ENCODE measurements around the gene GTF3A. TPM values are rescaled to one million over a fixed set of nuclear protein-coding genes. Genes with fewer than 3 reads are reported as not detected.

Gene GTF3A
- total RNA-seq, 1 donor from 2014 or later = 75.9 TPM

DNA sequence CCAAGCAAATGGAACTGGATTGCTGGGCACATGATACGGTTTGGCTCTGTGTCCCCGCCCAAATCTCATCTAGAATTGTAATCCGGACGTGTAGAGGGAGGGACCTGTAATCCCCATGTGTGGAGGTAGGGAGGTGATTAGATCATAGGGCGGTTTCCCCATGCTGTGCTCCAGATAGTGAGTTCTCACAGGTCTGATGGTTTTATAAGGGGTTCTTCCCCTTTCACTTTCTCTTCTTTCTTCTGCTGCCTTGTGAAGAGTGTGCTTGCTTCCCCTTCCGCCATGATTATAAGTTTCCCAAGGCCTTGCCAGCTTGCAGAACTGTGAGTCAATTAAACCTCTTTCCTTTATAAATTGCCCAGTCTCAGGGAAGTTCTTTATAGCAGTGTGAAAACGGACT, 58.6 kb downstream of the GTF3A start:
- H3K4me3 Mint-ChIP-seq (ENCODE audit: low read depth) = no peak overlapping the region
- no peaks in the 10 kb centered on the region for H3K9me3 Mint-ChIP-seq (ENCODE audit: low read depth)
- no peak for DNase-seq (ENCODE audit: low spot score, unreplicated experiment)
- TF ChIP-seq, protein P1, sequence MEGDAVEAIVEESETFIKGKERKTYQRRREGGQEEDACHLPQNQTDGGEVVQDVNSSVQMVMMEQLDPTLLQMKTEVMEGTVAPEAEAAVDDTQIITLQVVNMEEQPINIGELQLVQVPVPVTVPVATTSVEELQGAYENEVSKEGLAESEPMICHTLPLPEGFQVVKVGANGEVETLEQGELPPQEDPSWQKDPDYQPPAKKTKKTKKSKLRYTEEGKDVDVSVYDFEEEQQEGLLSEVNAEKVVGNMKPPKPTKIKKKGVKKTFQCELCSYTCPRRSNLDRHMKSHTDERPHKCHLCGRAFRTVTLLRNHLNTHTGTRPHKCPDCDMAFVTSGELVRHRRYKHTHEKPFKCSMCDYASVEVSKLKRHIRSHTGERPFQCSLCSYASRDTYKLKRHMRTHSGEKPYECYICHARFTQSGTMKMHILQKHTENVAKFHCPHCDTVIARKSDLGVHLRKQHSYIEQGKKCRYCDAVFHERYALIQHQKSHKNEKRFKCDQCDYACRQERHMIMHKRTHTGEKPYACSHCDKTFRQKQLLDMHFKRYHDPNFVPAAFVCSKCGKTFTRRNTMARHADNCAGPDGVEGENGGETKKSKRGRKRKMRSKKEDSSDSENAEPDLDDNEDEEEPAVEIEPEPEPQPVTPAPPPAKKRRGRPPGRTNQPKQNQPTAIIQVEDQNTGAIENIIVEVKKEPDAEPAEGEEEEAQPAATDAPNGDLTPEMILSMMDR (IDR thresholded peaks at IDR 0.05; ENCODE audit: unreplicated experiment) = no peak
- H3K27me3 Mint-ChIP-seq = peaks cover 33% of the 10 kb centered on the region
- no peaks in the 10 kb centered on the region for H3K36me3 Mint-ChIP-seq (ENCODE audit: insufficient read depth)
- H3K27ac Mint-ChIP-seq = no peak overlapping the region
- H3K4me1 Mint-ChIP-seq (ENCODE audit: low read depth) = peaks cover 3% of the 10 kb centered on the region

DNA sequence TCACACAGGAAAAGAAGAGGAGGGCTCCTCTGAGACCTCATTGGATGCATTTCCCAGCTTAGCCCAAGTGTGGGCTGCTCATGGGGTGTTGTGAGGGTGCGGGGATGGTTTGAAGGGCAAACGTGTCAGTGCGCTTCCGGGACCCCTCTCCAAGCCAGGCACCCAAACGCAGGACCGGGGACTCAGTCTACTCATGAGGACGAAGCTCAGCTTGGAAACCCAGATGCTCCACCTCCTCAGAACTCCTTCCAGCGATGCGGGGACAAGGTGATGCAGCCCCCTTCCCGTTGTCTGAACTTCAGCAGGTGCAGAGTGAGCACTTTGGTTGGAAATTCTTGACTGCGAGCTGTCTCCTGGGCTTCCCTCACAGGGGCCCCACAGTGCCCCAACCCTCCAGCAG, 59.0 kb downstream of the GTF3A start:
- H3K4me3 Mint-ChIP-seq (ENCODE audit: low read depth) = no peak overlapping the region
- H3K4me1 Mint-ChIP-seq (ENCODE audit: low read depth) = no peaks in the 10 kb centered on the region
- no peaks in the 10 kb centered on the region for H3K9me3 Mint-ChIP-seq (ENCODE audit: low read depth)
- no peak overlapping the region for H3K27ac Mint-ChIP-seq
- TF ChIP-seq, protein P1 (IDR thresholded peaks at IDR 0.05; ENCODE audit: unreplicated experiment) = no peak
- H3K36me3 Mint-ChIP-seq (ENCODE audit: insufficient read depth) = no peaks in the 10 kb centered on the region
- H3K27me3 Mint-ChIP-seq = peaks cover 33% of the 10 kb centered on the region
- no peak for DNase-seq (ENCODE audit: low spot score, unreplicated experiment)

Other genes starting within 250 kb of the GTF3A start
- 720 and 742 TPM in 2 replicates for gene RPL21, start 173.1 kb upstream of the GTF3A start, total RNA-seq
- 4.2 and 5.8 TPM in 2 replicates for gene RASL11A, start 153.8 kb upstream of the GTF3A start, total RNA-seq
- 50.6 and 54.4 TPM in 2 replicates for gene MTIF3, start 25.9 kb downstream of the GTF3A start, total RNA-seq
- 32.7 and 33.7 TPM in 2 replicates for gene LNX2, start 195.9 kb downstream of the GTF3A start, total RNA-seq
- 153 TPM in 2 replicates for gene POLR1D, start 197.3 kb downstream of the GTF3A start, total RNA-seq

Measured in progenitor cell of endocrine pancreas (in vitro differentiated cells).